Endothelial cell of umbilical vein (primary cell): ENCODE results near the gene AQP9. TPM values are rescaled to one million over a fixed set of nuclear protein-coding genes. Genes with fewer than 3 reads are reported as not detected.

Experiments used
- BruUV-seq: library from RNA; stranded (reverse); fragments of 400-500 nt; replicated peaks from 2 replicates; lab custom pipeline; 2021; lab: Mats Ljungman, UMichigan
- CTCF ChIA-PET: fragments of 300-600, 350-600 bp; sonication (Branson Sonifier 250); formaldehyde crosslinking; loops from one replicate; lab custom pipeline; 2021; ENCODE audit warnings: antibody characterized with exemption, inconsistent platforms; lab: Charles Lee
- POLR2A ChIA-PET: fragments of 300-600, 350-600 bp; sonication (Branson Sonifier 250); formaldehyde crosslinking; loops from one replicate; lab custom pipeline; 2021; ENCODE audit warnings: antibody characterized with exemption, inconsistent platforms; lab: Charles Lee
- DNase-seq: peaks from one replicate; pipeline ENCODE4 v3.0.0-alpha.2; 2011; ENCODE audit warnings: low read depth, low spot score
- FAIRE-seq: peaks from 2 replicates; lab custom pipeline; 2011; peaks lifted over from hg19 to GRCh38; lab: Jason Lieb, UNC
- H2AFZ ChIP-seq: 2 replicates; pipeline ENCODE4 v1.6.0; 2012; ENCODE audit warnings: low read depth, low read length, control low read depth, inconsistent platforms
- H3K27ac ChIP-seq: 2 replicates; pipeline ENCODE4 v1.5.1; 2011; ENCODE audit warnings: low read depth, mild to moderate bottlenecking, control low read depth, low read length, moderate library complexity; ENCODE audit not compliant: insufficient read depth
- H3K27me3 ChIP-seq, 2 experiments: 2 replicates each; pipeline versions ENCODE4 v1.6.0 to v1.6.1; 2011; ENCODE audit warnings: low read length in 2 of 2, mixed read lengths in 1 of 2; ENCODE audit not compliant: control insufficient read depth in 2 of 2, insufficient read depth in 2 of 2
- H3K36me3 ChIP-seq, 2 experiments: 2 replicates in 1 of 2; 3 replicates in 1 of 2; pipeline ENCODE4 v1.5.1; 2011; ENCODE audit warnings: low read length in 2 of 2, mild to moderate bottlenecking in 1 of 2, moderate library complexity in 1 of 2; ENCODE audit not compliant: control insufficient read depth in 2 of 2, insufficient read depth in 2 of 2; ENCODE audit errors: extremely low read depth in 1 of 2
- H3K4me1 ChIP-seq: 3 replicates; pipeline ENCODE4 v1.5.1; 2011; ENCODE audit warnings: mild to moderate bottlenecking, low read length; ENCODE audit not compliant: control insufficient read depth, insufficient read depth; ENCODE audit errors: extremely low read depth
- H3K4me2 ChIP-seq: 2 replicates; pipeline ENCODE4 v1.6.1; 2011; ENCODE audit warnings: low read length, control low read depth, mixed read lengths; ENCODE audit not compliant: insufficient read depth
- H3K4me3 ChIP-seq, 3 experiments: fragments of 200-600 bp in 1 of 3; sonication (generic), shearing (Covaris generic) in 1 of 3; replicated peaks in 1 of 3; 2 replicates each; pipeline ENCODE4 v1.5.1; 2011 to 2016; ENCODE audit warnings: control low read depth in 3 of 3, low read length in 3 of 3, mild to moderate bottlenecking in 2 of 3, inconsistent platforms in 1 of 3, low read depth in 1 of 3, moderate library complexity in 1 of 3; ENCODE audit not compliant: insufficient read depth in 1 of 3
- H3K79me2 ChIP-seq: 2 replicates; pipeline ENCODE4 v1.6.0; 2012; ENCODE audit warnings: low read length, inconsistent platforms; ENCODE audit not compliant: control insufficient read depth, insufficient read depth
- H3K9ac ChIP-seq: replicated peaks from 2 replicates; pipeline ENCODE3; 2011; ENCODE audit warnings: low read length, control low read depth; ENCODE audit not compliant: insufficient read depth; ENCODE audit errors: extremely low read depth
- H3K9me1 ChIP-seq: replicated peaks from 3 replicates; pipeline ENCODE4 v1.6.0; 2011; ENCODE audit warnings: mild to moderate bottlenecking, low read length; ENCODE audit not compliant: control insufficient read depth, insufficient read depth; ENCODE audit errors: extremely low read depth
- H3K9me3 ChIP-seq: replicated peaks from 2 replicates; pipeline ENCODE4 v1.5.1; 2012; ENCODE audit warnings: low read length, inconsistent platforms; ENCODE audit not compliant: control insufficient read depth, insufficient read depth
- H4K20me1 ChIP-seq: replicated peaks from 2 replicates; pipeline ENCODE3; 2011; ENCODE audit warnings: mild to moderate bottlenecking, low read length; ENCODE audit not compliant: control insufficient read depth, insufficient read depth; ENCODE audit errors: extremely low read depth
- EZH2 ChIP-seq: IDR thresholded peaks from 2 replicates; pipeline ENCODE4 v1.6.1; 2012; ENCODE audit warnings: borderline replicate concordance, low read depth, mild to moderate bottlenecking, moderate library complexity, low read length, inconsistent platforms; ENCODE audit not compliant: severe bottlenecking
- FOS ChIP-seq: IDR thresholded peaks from 2 replicates; pipeline ENCODE4 v1.6.1; 2011; ENCODE audit warnings: mild to moderate bottlenecking, low read length, moderate library complexity, borderline replicate concordance; ENCODE audit not compliant: insufficient read depth
- GATA2 ChIP-seq: IDR thresholded peaks from 2 replicates; pipeline ENCODE4 v1.7.0; 2011; ENCODE audit warnings: low read depth, mild to moderate bottlenecking, moderate library complexity, mixed read lengths, low read length; ENCODE audit not compliant: insufficient read length, insufficient read depth
- JUN ChIP-seq: IDR thresholded peaks from 2 replicates; pipeline ENCODE4 v1.6.1; 2011; ENCODE audit warnings: borderline replicate concordance, low read depth; ENCODE audit not compliant: insufficient read length, insufficient read depth
- MYC ChIP-seq: IDR thresholded peaks from one replicate; pipeline ENCODE4 v1.6.1; 2011; ENCODE audit warnings: mild to moderate bottlenecking, low read depth, low read length
- POLR2A ChIP-seq: IDR thresholded peaks from 2 replicates; pipeline ENCODE4 v1.6.1; 2012; ENCODE audit warnings: low read depth, mild to moderate bottlenecking, control low read depth, low read length
- POLR2AphosphoS5 ChIP-seq: IDR thresholded peaks from 2 replicates; pipeline ENCODE4 v1.6.1; 2012; ENCODE audit warnings: low read depth, mild to moderate bottlenecking, control low read depth, low read length, moderate library complexity; ENCODE audit not compliant: insufficient read depth
- dilution Hi-C: fragments of 300-500 bp; cut with MboI; formaldehyde crosslinking; loops from one replicate; pipeline ENCODE4 v1.15.0; 2019; ENCODE audit warnings: low sequenced_read_pairs; ENCODE audit not compliant: extremely low pct_ligation_motif_present
- intact Hi-C: fragments of 100-400 bp; cut with micrococcal nuclease; formaldehyde crosslinking; loops from one replicate; pipeline ENCODE4 v1.10.0; 2022
- polyA plus RNA-seq, 4 experiments: library from polyadenylated mRNA; depleted of rRNA in 3 of 4; stranded (reverse) in 3 of 4; unstranded in 1 of 4; fragments of >200 nt; gene quantifications; 2 replicates each; pipeline versions ENCODE4 v1.2.1 to v1.2.3, GENCODE V29; 2011 to 2012; ENCODE audit warnings: missing spikeins in 1 of 4
- total RNA-seq: library from RNA; stranded (reverse); gene quantifications from 2 replicates; pipeline ENCODE4 v1.2.3, GENCODE V29; 2021
- TF ChIP-seq, protein P1 (sequence below), 2 donors: IDR thresholded peaks; 1 replicate in 1 of 2; 2 replicates in 1 of 2; pipeline ENCODE4 v1.5.1; 2011; ENCODE audit warnings: low read length in 2 of 2, mild to moderate bottlenecking in 2 of 2, moderate library complexity in 2 of 2, control low read depth in 1 of 2, inconsistent platforms in 1 of 2, low read depth in 1 of 2; ENCODE audit not compliant: insufficient read depth in 1 of 2; ENCODE audit errors: extremely low read depth in 1 of 2
- TF ChIP-seq, protein P2 (sequence below): IDR thresholded peaks from 2 replicates; pipeline ENCODE4 v1.6.1; 2011; ENCODE audit not compliant: insufficient read depth, insufficient read length

The AQP9 gene
- total and polyA plus RNA-seq, 2 donors (not counting 3 experiments of a cell fraction or from before 2014, with no cell fraction given): not detected

DNA sequence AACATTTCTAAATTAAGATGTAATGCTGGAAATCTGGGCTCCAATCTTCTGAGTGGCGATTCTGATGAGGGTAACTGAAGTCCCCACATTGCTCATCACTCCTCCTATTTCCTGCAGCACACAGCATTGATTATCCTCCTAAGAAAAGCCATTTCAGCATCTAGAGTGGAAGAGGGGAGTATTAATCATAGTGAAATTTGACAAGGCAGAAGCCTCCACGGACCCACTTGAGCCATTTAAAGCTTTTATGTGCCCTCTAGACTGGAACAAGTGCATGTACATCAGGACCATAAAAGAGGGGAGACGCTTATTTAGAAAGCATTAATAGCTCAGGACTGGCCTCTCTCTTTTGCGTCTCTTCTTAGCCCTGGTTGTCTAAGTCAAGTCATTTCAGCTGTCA is 25.8 kb downstream of the AQP9 start:
- H3K27ac ChIP-seq: no peak overlapping the region
- H3K27me3 ChIP-seq: no peaks in the 10 kb centered on the region
- H3K9me3 ChIP-seq: no peaks in the 10 kb centered on the region
- ChIA-PET CTCF (no interaction called here), POLR2A (no interaction called here)
- no peaks in the 10 kb centered on the region for H3K9me1 ChIP-seq
- H3K4me1 ChIP-seq: peaks cover 18% of the 10 kb centered on the region
- FAIRE-seq: no peak
- no peaks in the 10 kb centered on the region for H3K79me2 ChIP-seq
- no peaks in the 10 kb centered on the region for H4K20me1 ChIP-seq
- H3K4me3 ChIP-seq: no peak overlapping the region
- intact Hi-C loops (no loop called here), dilution Hi-C loops (no loop called here)
- no peak overlapping the region for H3K9ac ChIP-seq
- no peak overlapping the region for H3K4me2 ChIP-seq
- DNase-seq: no peak
- TF ChIP-seq POLR2A (no peak), MYC (no peak), POLR2AphosphoS5 (no peak), GATA2 (no peak), FOS (no peak), EZH2 (no peak), JUN (no peak)
- TF ChIP-seq, protein P1, sequence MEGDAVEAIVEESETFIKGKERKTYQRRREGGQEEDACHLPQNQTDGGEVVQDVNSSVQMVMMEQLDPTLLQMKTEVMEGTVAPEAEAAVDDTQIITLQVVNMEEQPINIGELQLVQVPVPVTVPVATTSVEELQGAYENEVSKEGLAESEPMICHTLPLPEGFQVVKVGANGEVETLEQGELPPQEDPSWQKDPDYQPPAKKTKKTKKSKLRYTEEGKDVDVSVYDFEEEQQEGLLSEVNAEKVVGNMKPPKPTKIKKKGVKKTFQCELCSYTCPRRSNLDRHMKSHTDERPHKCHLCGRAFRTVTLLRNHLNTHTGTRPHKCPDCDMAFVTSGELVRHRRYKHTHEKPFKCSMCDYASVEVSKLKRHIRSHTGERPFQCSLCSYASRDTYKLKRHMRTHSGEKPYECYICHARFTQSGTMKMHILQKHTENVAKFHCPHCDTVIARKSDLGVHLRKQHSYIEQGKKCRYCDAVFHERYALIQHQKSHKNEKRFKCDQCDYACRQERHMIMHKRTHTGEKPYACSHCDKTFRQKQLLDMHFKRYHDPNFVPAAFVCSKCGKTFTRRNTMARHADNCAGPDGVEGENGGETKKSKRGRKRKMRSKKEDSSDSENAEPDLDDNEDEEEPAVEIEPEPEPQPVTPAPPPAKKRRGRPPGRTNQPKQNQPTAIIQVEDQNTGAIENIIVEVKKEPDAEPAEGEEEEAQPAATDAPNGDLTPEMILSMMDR (IDR thresholded peaks at IDR 0.05; ENCODE audit: extremely low read depth in 1 of 2, insufficient read depth in 1 of 2, low read depth in 1 of 2, low read length in 2 of 2): no peak
- TF ChIP-seq, protein P2, sequence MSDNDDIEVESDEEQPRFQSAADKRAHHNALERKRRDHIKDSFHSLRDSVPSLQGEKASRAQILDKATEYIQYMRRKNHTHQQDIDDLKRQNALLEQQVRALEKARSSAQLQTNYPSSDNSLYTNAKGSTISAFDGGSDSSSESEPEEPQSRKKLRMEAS: no peak
- H3K36me3 ChIP-seq: no peaks in the 10 kb centered on the region
- no TSS peak for BruUV-seq
- H2AFZ ChIP-seq: no peak overlapping the region
